Fibroblast of skin of right quadriceps (primary cell): ENCODE results near the gene MAP2K1.

Experiments used
- DNase-seq: peaks from one replicate; pipeline ENCODE4 v3.0.0-alpha.2; 2013

The MAP2K1 gene

DNA sequence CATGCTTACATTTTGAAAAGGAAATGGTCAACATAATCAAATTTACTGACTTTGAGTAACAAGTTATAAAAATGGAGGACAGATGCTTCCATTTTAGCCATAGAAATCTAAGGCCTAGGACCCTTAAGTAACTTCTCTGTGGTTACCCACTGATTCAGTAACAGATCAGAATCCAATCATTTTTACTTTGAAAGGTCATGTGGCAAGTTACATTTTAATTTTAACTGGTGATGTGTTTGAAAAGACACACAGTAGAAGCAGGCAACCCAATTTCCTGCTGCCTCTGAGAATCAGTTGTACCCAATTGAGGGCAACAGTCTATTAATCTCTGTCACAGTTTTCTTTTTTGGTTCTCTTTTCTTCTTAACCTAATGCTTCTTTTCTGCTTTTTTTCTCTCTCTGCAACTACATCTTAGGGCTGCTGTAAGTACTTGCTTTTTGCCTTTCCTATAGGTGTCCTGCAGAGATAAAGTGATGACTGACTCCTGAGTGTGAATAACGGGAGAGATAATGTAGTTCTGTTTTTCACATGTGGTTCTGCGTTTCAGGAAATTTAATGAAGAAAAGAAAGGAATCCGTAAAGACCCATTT lies 121.7 kb downstream of the MAP2K1 start:
- DNase-seq: no peak

DNA sequence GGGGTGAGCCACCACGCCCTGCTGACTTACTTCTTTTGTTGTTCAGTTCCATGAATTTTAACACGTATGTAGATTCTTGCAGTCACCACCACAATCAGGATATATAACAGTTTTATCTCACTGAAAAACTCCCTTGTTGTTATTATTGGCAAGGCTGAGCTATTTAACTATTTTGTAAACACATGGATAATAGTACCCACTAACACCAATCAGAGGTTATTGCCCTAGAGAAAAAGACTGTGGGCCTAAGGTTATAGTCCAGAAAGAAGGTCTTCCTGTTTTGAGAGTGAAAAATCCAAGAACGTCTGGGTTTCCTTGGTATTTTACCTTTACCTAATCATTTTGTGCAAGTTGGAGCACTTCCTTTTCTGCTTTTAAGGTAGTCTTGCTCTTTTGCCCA lies 127.9 kb downstream of the MAP2K1 start:
- DNase-seq: no peak

DNA sequence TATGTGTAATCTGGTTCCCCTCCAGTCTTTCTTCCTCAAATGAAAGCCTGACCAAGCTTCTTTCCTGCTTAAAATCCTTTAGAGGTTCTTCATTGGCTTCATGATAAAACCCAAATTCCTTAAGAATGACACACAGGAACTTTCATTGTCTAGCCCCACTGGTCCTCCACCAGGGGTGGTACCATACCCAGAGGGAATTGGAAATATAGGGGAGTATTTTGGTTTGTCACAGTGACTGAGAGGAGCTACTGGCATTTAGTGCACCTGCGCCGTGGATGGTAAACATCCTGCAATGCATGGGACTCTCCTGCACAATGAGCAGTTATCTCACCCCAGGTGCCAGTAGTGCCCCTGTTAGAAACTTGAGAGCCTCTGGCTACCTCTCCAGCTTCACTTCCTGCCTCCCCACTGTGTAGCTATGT lies 129.2 kb downstream of the MAP2K1 start:
- DNase-seq: peak; percentile 11

DNA sequence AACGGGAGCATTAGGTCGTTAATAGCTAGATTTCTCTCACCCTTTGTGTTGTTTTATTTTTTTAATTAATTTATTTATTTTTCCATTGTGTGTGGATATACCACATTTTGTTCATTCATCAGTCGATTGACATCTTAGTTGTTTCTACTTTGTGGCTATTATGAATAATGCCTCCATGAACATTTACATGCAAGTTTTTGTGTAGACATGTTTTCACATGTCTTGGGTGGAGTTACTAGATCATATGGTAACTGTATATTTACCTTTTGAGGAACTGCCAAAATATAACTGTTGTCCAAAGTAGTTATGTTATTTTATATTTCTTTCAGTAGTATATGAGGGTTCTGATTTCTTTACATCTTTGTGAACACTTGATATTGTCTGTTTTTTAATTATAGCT lies 137.2 kb downstream of the MAP2K1 start:
- no peak for DNase-seq

- no peak for DNase-seq
Observed at GRCh38 chr15:66524838-66525237, 138.1 kb downstream of the MAP2K1 start.

DNA sequence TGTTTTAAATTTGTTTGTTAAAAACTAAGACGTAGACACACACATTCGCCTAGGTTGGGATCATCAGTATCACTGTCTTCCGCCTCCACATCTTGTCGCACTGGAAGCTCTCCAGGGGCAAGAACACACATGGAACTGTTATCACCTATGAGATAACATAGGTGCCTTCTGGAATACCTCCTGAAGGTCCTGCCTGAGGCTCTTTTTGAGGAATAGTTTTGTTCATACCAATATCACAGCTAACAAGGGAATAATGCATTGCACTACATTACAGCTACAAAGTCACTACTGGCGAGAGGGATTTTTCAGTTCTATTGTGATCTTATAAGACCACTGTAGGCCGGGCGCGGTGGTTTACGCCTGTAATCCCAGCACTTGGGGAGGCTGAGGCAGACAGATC lies 148.3 kb downstream of the MAP2K1 start:
- no peak for DNase-seq
